GM19023 (cell line): Measurements from ENCODE around the gene PTPRA.

Experiments
- ATAC-seq: cut with Tn5 transposase; IDR thresholded peaks from one replicate; pipeline ENCODE4 v1.9.1; 2021; ENCODE audit warnings: mild to moderate bottlenecking, moderate library complexity; ENCODE audit not compliant: unreplicated experiment

Gene PTPRA

DNA sequence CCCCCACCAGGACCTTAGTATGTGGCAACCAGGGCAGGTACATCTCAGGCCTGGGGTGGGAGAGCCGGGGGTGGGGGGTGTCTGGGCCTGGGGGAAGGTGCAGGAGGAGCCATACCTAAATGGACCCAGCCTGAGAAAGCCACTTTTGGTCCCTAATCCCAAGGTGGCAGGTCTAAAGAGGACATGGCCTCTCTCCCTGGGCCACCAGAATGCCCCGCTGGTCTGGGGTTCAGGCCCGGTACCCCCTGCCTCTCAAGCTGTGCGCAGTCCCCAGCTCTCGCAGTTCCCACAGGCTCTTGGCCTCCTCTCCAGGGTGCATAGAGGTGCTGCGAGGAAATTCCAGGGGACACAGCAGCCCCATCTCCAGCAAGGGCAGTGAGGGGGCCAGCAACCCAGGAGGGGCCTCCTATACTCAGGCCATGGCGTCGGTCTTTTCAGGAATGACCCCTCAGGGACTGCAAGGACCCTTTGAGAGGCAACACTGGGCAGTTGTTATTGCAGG lies 212.3 kb downstream of the PTPRA start:
- ATAC-seq: no peak

DNA sequence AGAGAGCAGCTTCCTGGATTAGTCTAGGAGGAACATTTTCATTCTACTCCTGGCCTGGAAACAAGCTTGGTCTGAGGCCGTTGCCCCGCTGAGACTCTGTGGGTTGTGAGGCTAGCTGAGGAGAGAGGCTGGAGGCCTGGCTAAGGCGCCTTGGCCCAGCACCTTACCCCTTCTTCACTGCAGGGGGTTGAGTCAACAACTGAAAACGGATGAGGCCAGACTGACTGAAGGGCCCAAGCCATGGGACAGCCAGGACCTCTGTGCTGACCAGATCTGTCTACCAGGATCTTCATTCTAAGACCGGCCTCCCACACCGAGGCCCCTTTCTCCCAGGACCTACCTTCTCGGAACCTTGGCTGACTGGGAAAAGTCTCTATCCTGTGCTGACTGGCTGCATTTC lies 214.8 kb downstream of the PTPRA start:
- ATAC-seq: no peak
